Stimulated activated CD8-positive, alpha-beta memory T cell treated with anti-CD3 and anti-CD28 coated beads, Interleukin-15, amount 100 ng/mL, for 48 hours (primary cell): ENCODE results near the gene TMEM151A.
A peak's percentile ranks its signal among the peaks of the same experiment; 100 is the strongest.

Experiments
- DNase-seq, 2 donors: peaks; one replicate each; pipeline ENCODE4 v3.0.0-alpha.2; 2020; ENCODE audit warnings: low read depth in 2 of 2

TMEM151A gene

DNA sequence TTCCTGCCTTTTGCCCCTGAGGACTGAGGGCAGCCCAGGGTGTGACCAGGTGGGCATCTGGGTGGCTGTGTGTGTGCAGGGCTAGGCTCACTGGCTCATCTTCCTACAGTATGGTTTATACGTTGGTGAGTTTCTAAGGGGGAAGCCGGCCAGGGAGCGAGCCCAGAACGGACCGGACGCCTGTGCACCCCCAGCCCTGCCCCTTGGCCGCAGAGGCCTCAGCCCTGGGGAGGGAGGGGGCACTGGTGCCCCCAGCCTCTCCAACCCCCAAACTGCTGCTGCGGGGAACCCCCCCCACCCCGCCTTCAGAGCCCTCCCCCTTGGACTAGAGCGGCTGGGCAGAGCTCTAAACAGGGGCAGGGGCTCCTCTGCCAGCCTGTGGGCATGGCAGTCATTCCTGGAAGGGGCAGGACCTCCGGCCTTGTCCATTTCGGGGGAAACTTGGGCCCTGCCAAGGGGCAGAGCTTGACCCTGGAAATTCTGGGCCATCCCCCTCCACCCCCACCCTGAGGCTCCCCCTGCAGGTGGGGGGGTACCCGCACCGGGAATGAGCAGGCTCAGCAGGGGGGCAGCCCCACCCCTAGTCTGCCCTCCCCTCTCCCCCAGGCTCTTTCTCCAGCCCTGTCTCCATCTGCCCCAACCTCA, 8.1 kb upstream of the TMEM151A start:
- no peak for DNase-seq

DNA sequence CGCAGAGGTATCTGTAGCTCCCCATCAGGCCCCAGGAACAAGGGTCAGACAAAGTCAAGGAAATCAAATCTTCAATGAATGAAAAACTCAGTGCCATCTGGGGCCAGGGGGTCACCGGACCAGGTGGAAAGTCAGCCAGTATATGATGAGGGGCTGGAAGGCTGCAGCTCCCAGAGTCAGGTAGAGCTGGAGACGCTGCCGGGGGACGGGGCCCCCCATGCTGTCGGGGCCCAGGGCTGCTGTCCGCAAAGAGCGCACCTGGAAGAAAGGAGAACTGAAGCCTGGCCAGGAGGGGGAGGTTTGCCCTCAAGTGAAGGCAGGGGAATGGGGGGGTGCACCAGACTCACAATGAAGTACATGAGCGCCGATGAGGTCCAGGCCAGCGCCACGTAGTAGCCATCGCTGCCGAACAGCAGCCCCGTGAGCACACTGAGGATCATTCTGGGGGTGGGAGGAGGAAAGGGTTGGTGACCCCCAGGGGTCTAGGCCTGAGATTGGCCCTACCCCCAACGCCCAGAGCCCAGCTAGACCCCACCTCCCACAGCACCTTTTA, 7.1 kb upstream of the TMEM151A start:
- no peak for DNase-seq

DNA sequence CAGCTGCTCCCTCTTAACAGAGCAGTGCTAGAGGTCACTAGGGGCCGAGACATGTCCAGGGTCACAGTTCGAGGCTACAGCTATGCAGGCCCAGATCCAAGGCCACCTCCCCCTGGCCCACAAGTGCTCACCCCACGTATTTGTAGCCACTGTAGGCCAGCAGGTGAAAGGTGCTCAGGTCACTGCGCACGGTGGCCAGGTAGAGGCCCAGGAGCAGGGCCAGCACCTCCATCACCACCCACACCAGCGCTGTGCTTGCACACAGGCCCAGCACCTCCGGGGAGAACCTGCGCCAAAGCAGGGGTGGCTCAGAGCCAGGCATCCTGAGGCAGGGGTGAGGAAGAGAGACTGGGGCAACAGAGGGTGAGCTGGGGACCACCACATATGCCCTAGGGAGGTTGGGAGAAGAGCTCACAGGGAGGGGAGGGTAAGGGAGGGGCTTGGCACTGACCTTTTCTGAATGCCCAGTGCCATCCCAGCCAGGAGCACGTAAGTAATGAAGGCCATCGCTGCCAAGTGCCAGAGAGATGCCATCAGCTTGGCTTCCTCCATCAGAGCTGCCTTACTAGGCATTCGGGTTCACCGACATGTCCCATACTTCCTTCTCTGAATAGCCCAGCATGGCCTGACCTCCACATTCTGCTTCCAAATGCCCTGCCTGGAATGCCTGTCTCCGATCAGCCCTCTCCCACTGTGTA, 6.3 kb upstream of the TMEM151A start:
- DNase-seq: no peak

DNA sequence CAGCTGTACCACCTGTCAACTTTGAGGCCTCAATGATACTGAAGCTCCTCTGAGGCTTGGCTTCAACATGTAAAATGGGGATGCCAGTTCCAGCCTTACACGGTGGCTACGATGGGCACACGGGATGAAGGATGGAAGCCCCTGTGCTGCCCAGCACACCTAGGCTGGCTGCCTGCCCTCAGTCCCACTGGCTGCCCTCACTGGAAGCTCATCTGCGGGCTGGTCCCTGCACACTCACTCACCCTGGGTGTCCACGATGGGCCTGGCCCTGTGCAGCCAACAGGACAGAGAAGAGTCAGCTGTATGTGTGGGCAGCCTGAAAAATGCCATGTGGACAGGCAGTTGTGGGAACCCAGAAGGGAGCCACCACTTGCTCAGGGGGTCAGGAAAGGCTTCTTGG, 5.0 kb upstream of the TMEM151A start:
- DNase-seq: no peak

DNA sequence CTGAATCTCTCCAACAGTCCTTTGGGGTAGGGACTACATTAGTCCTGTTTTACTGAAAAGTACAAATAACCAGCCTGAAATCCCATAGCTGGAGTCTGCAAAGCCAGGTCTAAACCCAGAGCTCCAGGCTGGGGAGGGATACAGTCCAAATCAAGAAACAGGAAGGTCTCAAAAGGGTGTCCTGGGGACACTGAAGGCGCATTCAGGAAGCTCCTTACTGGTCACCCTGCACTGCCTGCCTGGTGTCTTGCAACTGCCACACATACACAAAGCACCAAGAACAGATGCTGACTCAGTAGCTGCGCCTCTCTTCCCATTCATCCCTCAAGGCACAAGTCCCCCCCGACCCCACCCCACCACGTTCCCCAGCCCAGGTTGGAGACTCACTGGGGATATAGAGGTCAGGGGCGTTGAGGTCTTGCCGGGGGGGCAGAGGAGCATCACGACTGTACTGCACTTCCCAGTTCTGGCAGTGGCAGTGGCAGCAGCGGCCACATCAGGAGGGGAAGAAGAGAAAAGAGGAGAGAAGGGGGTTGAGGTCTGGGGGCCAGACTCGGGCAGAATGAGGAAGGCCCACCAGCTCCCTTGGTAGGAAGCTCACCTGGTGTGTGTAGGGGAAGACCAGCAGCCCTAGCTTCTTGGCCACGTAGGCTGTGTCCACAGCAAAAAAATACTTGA, 4.3 kb upstream of the TMEM151A start:
- no peak for DNase-seq

DNA sequence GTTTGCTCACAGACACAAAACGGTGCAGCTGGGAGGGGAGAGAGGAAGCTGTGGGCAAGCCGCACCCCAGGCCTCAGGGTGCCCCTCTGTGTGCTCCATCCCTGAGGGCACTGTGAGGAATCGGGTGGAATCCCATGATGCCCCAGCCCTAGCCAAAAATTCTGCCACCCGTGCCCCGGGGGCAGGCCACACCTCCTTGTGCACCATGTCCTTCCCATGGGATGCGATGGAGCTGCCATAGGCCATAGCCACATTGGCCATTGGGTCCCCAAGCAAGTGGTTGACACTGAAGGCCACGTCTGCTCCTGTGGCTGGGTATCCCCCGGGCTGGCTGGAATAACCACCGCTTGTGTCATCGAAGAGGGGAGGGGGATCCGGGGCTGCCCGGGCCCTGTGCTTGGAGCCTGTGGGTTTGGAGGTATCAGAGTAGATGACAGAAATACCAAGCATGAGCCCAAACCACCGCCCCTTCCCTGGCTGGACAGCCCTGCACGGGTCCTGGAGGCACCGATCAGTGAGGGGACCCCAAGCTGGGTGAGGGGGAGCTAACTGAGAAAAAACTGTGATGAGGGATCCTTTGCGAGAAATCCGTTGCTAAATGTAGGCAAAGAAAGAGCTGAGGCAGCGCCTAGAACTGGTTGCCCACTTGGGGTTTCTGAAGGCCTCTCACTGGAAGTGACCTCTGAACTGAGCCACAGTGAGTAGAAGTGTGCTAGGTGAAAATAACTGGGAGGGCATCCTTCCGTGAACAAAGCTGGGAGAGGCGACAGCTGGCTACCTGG, 3.6 kb upstream of the TMEM151A start:
- DNase-seq: no peak

DNA sequence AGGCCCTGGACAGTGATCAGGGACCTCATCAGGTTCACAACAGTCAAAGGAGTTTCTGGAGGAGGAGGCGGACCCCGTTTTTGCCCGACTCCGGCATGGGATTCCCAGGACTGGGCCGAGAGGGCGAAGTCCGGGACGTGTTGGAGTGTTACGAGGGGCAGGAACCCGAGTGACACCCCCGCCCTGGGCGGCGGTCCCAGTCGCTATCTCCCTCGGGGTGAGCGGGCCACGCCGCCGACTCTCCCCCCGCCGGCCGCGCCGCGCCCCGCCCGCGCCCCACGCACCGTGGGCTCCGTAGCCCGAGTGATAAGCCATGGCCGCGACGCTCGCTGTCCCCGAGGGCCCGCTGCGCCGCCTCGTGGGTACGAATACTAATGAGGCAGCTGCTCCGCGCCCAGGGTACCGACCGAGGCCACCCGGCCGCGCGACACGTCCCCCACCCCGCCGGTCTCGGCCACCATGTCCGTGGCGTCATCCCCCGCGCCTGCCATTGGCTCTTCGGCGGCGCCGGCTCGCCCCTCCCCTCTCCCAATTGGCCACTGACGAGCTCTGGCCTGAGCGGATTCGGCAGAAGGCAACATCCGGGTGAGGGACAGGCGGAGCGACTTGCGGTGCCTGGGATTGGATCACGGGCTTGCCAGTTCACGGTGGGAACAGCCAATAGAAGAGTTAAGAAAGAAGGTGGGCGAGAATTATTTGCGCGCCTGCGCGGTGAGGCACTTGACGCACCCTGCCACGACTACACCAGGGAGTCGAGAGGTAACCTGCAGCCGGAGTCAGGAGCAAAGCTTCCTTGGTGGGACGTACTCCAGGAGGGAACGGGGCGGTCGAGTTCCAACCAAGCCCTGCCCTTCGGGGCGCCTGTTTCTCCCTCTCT, 2.8 kb upstream of the TMEM151A start, which contains the start of gene YIF1A:
Gene YIF1A (minus strand): TSS at position 473 of the 877 bp plus-strand sequence. CDS start 158 bp downstream, at position 315.
- DNase-seq: peak; percentile 98 to 99

DNA sequence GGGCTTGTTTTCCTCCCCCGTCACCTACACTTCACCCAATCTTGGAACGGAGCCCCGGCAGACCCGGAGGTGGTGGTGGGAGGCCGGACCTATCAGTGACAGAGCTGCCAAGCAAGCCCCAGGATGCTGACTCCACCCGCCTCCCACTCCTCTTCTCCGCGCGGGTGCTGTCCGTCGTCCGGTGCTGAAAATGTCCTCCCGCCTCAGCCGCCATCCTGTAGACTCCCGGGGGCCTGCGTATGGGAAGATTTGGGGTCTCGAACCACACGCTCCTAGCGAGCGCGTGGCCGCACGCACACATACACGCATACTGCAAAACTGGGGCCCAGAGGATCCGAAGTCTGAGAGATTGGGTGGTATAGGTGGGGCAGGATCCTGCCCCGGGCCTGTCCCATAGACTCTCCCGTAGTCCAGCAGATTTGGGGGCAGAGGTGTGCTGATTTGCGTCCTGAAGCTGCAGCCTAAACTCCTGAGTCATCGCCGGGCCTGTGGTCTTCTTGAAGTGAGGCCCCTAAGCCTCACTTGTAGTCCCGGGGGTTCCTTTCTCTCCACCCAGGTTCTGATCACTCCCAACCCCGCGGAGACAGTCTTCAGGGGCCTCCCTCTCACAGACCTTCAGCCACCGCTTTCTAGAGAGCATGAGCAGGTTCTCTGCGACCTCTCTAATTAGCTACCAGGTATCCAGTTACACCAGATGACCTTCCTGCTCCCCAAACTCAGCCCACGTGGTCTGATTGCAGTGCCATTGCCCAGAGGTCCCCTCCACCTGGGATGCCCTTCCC, 2.0 kb upstream of the TMEM151A start:
- DNase-seq: peak; percentile 68 to 75

DNA sequence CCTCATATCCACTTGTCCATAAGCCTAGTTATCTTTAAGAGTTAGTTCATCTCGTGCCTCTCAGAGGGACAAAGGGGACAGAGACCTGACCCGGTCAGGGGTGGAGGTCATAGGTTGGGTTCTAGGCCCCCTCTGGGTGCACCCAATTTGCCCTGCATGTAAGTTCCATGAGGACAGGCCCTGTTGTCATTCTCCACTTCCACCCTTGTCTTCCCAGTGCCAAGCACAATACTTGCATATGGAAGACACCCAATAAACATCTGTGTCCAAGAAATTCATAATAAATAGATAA, 1.4 kb upstream of the TMEM151A start:
- no peak for DNase-seq

DNA sequence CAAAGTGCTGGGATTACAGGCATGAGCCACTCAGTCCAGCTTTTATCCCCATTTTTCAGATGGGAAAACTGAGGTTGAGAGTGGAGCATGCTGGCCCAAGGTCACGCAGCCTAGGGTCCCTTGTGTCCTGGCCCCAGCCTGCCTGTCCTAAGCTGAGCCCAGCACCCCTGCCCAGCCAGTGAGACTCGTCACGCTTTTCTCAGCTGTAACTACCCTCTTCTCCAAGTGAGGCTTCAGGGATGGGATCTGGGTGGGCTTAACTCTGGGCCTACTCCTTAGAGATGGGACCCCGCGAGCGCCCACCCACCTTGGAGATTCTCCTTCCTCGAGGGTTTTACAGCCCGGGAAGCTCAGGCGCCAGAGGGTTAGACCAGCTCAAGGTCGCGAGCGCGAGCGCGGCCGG, 390 bp upstream of the TMEM151A start:
- DNase-seq: no peak

DNA sequence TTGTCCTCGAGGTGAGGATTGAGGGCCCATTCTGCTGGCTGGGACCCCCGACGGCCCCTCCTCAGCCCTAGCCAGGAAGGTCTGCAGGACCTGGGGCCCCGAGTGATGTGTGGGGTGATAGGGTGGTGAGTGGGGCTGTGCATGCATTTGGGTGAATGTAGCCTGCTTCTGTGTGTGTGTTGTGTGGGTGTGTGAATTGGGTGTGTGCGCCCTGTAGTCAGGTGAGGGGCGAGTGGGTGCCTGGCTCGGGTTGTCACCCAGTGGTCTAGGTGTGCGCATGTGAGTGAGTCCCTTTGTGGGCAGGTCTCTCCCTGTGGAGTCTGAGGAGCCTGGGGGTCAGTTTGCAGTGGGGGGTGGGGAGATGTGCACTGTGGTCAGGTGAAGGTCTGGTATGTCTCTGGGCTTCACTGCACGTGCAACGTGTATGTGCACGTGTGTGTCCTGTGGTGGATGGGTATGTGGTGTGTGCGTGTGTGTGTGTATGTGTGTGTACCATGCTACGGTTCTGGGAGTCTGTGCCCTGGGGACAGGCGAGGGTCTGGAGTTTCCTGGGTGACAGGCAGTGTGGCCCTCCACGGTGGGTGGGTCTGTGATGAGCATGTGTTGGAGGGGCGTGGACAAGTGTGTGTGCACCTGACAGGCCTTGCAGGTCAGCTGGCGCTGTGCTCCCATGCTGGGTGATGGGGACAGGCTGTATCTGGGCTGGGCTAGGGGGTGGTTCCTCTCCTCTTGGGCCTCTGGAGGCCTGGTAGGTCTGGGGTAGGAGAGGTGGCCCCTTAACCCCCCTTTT, 1.0 kb downstream of the TMEM151A start:
- DNase-seq: no peak

DNA sequence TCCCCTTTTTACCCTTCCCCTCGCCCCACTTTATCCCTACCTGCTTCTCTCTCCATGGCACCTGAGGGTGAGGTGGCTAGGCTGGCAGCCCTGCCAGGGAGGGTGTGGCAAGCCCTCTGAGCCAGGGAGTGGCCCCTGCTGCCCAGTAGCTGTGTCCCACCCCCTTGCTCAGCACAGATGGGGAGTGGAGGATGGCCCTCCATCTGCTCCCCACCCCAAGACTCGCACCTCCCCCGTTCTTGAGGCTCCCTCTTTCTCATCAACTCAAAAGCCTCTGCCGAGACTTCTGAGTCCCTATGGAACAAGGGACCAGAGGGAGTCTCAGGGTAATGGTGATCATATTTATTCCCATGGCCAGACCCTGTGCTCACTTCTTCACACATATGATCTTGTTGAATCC, 1.7 kb downstream of the TMEM151A start:
- DNase-seq: no peak

DNA sequence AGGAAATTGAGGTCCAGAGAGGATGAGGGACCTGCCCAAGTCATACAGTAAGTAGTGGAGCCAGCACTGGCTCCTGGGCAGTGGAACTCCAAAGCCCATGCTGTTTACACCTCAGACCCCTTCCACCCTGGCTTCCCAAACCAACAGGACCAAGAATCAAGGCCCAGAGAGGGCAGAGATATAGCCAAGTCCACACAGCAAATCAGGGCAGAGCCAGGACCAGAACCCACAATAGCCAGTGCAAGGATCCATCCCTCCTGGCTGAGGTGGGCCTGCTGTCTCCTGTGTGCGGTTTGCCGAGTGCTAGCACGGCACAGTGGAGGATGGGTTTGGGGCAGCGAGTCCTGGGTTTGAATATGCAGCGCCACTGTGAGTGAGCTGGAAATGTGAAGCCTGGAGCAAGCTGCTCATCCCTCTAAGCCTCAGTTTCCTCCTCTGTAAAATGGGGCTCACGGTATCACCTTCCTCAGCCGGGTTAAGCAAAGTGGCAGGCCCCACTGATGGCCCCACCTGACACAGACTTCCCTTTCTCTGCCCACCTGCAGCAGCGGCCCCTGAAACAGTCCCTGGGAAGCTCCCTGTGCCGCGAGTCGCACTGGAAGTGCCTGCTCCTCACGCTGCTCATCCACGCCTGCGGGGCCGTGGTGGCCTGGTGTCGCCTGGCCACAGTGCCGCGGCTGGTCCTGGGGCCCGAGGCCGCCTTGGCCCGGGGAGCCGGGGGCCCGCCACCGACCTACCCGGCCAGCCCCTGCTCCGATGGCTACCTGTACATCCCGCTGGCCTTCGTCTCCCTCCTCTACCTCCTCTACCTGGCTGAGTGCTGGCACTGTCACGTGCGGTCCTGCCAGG, 2.3 kb downstream of the TMEM151A start:
- no peak for DNase-seq

DNA sequence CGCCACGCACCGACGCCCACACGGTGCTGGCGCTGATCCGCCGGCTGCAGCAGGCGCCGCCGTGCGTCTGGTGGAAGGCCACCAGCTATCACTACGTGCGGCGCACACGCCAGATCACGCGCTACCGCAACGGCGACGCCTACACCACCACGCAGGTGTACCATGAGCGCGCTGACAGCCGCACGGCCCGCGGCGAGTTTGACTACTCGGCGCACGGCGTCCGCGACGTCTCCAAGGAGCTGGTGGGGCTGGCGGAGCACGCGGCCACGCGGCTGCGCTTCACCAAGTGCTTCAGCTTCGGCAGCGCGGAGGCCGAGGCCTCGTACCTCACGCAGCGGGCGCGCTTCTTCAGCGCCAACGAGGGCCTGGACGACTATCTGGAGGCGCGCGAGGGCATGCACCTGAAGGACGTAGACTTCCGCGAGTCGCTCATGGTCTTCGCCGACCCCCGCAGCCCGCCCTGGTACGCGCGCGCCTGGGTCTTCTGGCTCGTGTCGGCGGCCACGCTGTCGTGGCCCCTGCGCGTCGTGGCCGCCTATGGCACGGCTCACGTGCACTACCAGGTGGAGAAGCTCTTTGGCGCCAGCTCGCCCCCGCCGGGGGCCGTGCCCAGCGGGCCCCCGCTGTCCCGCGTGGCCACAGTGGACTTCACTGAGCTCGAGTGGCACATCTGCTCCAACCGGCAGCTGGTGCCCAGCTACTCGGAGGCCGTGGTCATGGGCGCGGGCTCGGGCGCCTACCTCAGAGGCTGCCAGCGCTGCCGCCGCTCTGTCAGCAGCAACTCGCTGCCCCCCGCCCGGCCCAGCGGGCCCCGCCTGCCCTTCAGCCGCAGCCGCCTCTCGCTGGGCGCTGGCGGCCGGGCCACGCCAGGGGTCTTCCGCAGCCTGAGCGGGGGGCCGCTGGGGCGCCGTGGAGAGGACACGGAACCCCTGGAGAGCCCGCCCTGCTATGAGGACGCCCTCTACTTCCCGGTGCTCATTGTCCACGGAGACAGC, 3.2 kb downstream of the TMEM151A start:
- DNase-seq: no peak

DNA sequence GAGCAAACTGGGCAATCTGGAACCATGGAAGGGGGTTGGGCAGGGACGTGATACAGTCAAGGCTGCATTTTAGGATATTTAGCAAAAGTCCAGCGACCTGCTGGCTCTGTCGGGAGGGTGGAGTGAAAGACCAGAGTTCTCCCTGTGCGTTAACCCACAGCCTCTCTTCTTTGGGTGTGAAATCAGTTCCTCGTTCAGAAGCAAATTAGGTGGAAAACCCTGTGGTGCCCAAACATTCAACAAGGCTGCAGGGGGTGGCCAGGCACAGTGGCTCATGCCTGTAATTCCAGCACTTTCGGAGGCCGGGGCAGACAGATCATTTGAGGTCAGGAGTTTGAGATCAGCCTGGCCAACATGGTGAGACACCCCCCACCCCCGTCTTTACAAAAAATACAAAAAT, 5.9 kb downstream of the TMEM151A start:
- no peak for DNase-seq

DNA sequence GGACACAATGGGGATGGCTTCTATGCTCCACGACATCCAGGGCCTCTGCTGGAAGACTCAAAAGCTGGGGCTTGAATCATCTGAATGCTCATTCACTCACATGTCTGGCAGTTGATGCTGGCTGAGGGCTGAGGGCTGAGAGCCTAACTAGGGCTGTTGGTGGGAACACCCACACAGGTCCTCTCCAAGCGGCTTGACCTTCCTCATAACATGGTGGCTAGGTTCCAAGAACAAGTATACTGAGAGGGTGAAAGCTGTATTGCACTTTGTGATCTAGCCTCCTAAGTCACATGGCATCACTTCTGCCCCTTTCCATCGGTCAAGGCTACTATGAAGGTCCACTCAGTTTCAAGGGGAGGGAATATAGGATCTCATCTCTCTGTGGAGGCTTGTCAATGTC, 7.5 kb downstream of the TMEM151A start:
- DNase-seq: no peak

DNA sequence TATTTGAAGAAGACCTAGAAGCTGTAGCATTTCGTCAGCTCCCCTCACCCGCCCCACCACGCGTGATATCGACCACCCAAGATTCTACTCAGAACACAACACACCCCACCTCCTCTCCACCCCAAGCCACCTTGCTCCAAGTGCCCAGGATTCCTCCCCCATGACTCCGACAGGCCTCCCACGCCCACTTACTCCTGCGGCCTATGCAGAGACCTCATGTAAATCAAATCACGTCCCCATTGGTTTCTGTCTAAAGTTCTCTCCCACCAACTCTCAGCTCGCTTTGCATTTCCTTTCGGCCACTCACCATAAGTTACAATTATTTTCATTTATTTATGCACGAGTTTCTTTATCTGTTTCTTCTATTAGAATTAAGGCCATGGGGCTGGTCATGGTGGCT, 11.0 kb downstream of the TMEM151A start:
- DNase-seq: no peak
